SK-N-SH (cell line): ENCODE results near the gene BBLN. TPM values are rescaled to one million over a fixed set of nuclear protein-coding genes. Genes with fewer than 3 reads are reported as not detected.

Source experiments
- CTCF ChIA-PET: fragments of 300-600, 350-600 bp; formaldehyde crosslinking; extraction: SDS; loops from one replicate; lab custom pipeline; 2021; lab: Yijun Ruan, JAX
- POLR2A ChIA-PET: fragments of 350-600 bp; sonication (Branson Sonifier 250); formaldehyde crosslinking; extraction: SDS; loops from one replicate; lab custom pipeline; 2020; ENCODE audit warnings: antibody characterized with exemption, inconsistent platforms; lab: Yijun Ruan, JAX
- DNase-seq: peaks from one replicate; pipeline ENCODE4 v3.0.0; 2012
- H2AFZ ChIP-seq: fragments of 200-600 bp; sonication (generic); 2 replicates; pipeline ENCODE4 v1.8.1; 2016; ENCODE audit warnings: antibody characterized with exemption, mild to moderate bottlenecking, low read depth
- H3F3A ChIP-seq: fragments of 200-600 bp; sonication (generic); replicated peaks from 2 replicates; pipeline ENCODE3; 2016; ENCODE audit warnings: antibody characterized with exemption, mild to moderate bottlenecking; ENCODE audit not compliant: insufficient read depth
- H3K27ac ChIP-seq, 2 experiments: fragments of 200-500 bp in 1 of 2; fragments of 200-600 bp in 1 of 2; sonication (Bioruptor generic) in 1 of 2; sonication (generic), shearing (Covaris generic) in 1 of 2; 2 replicates each; pipeline versions ENCODE4 v1.5.1 to v1.6.1; 2014 to 2016; ENCODE audit warnings: low read depth in 2 of 2, inconsistent platforms in 1 of 2, low read length in 1 of 2, mild to moderate bottlenecking in 1 of 2, mixed read lengths in 1 of 2
- H3K27me3 ChIP-seq: fragments of 200-600 bp; sonication (generic), shearing (Covaris generic); 2 replicates; pipeline ENCODE4 v1.6.1; 2016; ENCODE audit warnings: mixed run types; ENCODE audit not compliant: insufficient read depth
- H3K36me3 ChIP-seq, 2 experiments: fragments of 200-500 bp in 1 of 2; fragments of 200-600 bp in 1 of 2; sonication (Bioruptor generic) in 1 of 2; sonication (generic) in 1 of 2; replicated peaks in 1 of 2; 2 replicates each; pipeline versions ENCODE3 to v1.5.1; 2014 to 2016; ENCODE audit warnings: low read length in 1 of 2, mild to moderate bottlenecking in 1 of 2; ENCODE audit not compliant: insufficient read depth in 2 of 2, control insufficient read depth in 1 of 2
- H3K4me1 ChIP-seq, 2 experiments: fragments of 200-500 bp in 1 of 2; fragments of 200-600 bp in 1 of 2; sonication (Bioruptor generic) in 1 of 2; sonication (generic), shearing (Covaris generic) in 1 of 2; 2 replicates each; pipeline versions ENCODE4 v1.5.1 to v1.6.1; 2014 to 2016; ENCODE audit warnings: low read depth in 1 of 2, low read length in 1 of 2, mixed run types in 1 of 2; ENCODE audit not compliant: insufficient read depth in 2 of 2, control insufficient read depth in 1 of 2
- H3K4me2 ChIP-seq: fragments of 200-600 bp; sonication (generic), shearing (Covaris generic); 2 replicates; pipeline ENCODE4 v1.6.1; 2017; ENCODE audit warnings: mixed run types
- H3K4me3 ChIP-seq, 2 experiments: fragments of 200-500 bp in 1 of 2; fragments of 200-600 bp in 1 of 2; sonication (Bioruptor generic) in 1 of 2; sonication (generic), shearing (Covaris generic) in 1 of 2; 2 replicates each; pipeline versions ENCODE4 v1.5.1 to v1.8.1; 2014 to 2016; ENCODE audit warnings: low read depth in 2 of 2, inconsistent platforms in 1 of 2, low read length in 1 of 2, mild to moderate bottlenecking in 1 of 2, mixed read lengths in 1 of 2, moderate library complexity in 1 of 2
- H3K79me2 ChIP-seq: fragments of 200-600 bp; sonication (generic); 2 replicates; pipeline ENCODE4 v1.8.1; 2017; ENCODE audit warnings: mild to moderate bottlenecking; ENCODE audit not compliant: insufficient read depth
- H3K9ac ChIP-seq: fragments of 200-600 bp; sonication (generic); 2 replicates; pipeline ENCODE4 v1.6.1; 2017; ENCODE audit warnings: mixed run types
- H3K9me2 ChIP-seq: fragments of 200-600 bp; sonication (generic); 2 replicates; pipeline ENCODE4 v1.6.1; 2017; ENCODE audit warnings: mixed run types
- H3K9me3 ChIP-seq: fragments of 200-600 bp; sonication (generic); 2 replicates; pipeline ENCODE4 v1.6.1; 2017; ENCODE audit warnings: mixed run types, mild to moderate bottlenecking, moderate library complexity
- H4K20me1 ChIP-seq: fragments of 200-600 bp; sonication (generic); 2 replicates; pipeline ENCODE4 v1.6.1; 2017; ENCODE audit warnings: mild to moderate bottlenecking, mixed run types; ENCODE audit not compliant: insufficient read depth
- EZH2phosphoT487 ChIP-seq: fragments of 200-600 bp; sonication (generic); IDR thresholded peaks from 2 replicates; pipeline ENCODE4 v1.6.1; 2017; ENCODE audit warnings: low read depth, mixed run types, mild to moderate bottlenecking, antibody characterized with exemption, moderate library complexity, borderline replicate concordance
- FOXM1 ChIP-seq: IDR thresholded peaks from 2 replicates; pipeline ENCODE4 v1.4.0; 2012; ENCODE audit warnings: low read depth, mild to moderate bottlenecking
- POLR2AphosphoS5 ChIP-seq: IDR thresholded peaks from 2 replicates; pipeline ENCODE4 v1.6.1; 2012; ENCODE audit warnings: low read depth, low read length
- RCOR1 ChIP-seq: fragments of 150-350 bp; IDR thresholded peaks from 2 replicates; pipeline ENCODE4 v1.6.1; 2017; ENCODE audit warnings: antibody characterized with exemption, low read length
- RFX5 ChIP-seq: IDR thresholded peaks from 2 replicates; pipeline ENCODE4 v1.6.1; 2012; ENCODE audit warnings: mild to moderate bottlenecking, improper control_type of control experiment, low read length
- RXRA ChIP-seq: IDR thresholded peaks from 2 replicates; pipeline ENCODE4 v1.4.0; 2012; ENCODE audit warnings: low read depth, mild to moderate bottlenecking, borderline replicate concordance
- TAF1 ChIP-seq: IDR thresholded peaks from 2 replicates; pipeline ENCODE4 v1.6.1; 2012; ENCODE audit warnings: low read depth, mild to moderate bottlenecking, low read length, moderate library complexity, borderline replicate concordance
- TEAD4 ChIP-seq: IDR thresholded peaks from 2 replicates; pipeline ENCODE4 v1.4.0; 2012; ENCODE audit warnings: mild to moderate bottlenecking, borderline replicate concordance; ENCODE audit not compliant: insufficient read depth
- ZBTB33 ChIP-seq: IDR thresholded peaks from 2 replicates; pipeline ENCODE4 v1.4.0; 2012; ENCODE audit warnings: low read depth, borderline replicate concordance
- WGBS: methylation state at CpG from one replicate; pipeline ENCODE4 v1.1.6; 2017; ENCODE audit warnings: low lambda C conversion rate; 5-methylcytosine and 5-hydroxymethylcytosine counted together
- polyA plus RNA-seq, 3 experiments: library from polyadenylated mRNA; depleted of rRNA; stranded (reverse); fragments of >200 nt; gene quantifications; 2 replicates each; pipeline ENCODE4 v1.2.3, GENCODE V29; 2012
- TF ChIP-seq, protein P1 (sequence below): fragments of 200-600 bp; sonication (generic); IDR thresholded peaks from 2 replicates; pipeline ENCODE4 v1.6.1; 2017; ENCODE audit warnings: antibody characterized with exemption, mild to moderate bottlenecking, moderate library complexity

The BBLN gene
- polyA plus RNA-seq, 1 of the 3 experiments (the other 2 are of a cell fraction): 109 TPM

DNA sequence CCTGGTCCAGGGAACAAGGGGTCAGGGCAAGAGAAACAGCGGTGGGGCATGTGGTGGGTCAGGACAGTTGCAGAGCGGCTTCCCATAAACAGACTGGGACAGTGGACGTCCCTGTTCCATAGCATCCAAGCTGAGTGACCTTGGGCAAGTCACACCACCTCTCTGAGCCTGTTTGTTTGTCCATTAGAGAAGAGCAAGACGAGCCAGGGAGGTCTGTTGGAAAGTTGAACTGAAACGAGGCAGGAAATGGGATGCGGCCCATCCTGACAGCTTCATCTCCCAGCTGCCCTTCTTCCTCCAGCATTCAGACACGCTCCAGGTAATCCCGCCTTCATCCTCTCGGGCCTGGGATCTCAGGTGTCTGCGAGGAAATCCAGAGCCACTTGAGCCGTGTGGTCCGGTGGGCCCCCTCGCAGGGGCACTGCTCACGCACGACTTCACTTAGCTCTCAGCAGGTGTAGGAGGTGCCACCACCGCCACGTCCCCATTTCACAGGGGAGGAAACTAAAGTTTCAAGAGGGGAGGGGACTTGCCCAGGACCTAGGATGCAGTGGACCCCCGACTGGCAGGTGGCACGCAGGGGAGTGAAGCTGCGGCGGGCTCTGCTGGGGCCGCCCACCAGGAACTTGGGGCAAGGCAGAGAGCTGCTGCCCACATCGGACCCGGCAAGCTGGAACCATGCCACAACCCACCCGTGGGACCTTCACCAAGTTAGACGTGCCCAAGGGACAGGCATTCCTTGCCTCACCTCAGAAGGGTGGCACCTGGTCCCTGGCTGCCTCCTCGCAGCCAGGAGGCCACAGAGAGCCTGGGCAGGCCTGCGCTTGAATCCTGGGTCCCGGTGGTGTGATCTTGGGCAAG is 45.5 kb upstream of the BBLN start:
- TF ChIP-seq TAF1 (no peak), ZBTB33 (no peak), RCOR1 (no peak), RFX5 (no peak), RXRA (no peak), POLR2AphosphoS5 (no peak), TEAD4 (no peak), EZH2phosphoT487 (no peak), FOXM1 (no peak)
- TF ChIP-seq, protein P1, sequence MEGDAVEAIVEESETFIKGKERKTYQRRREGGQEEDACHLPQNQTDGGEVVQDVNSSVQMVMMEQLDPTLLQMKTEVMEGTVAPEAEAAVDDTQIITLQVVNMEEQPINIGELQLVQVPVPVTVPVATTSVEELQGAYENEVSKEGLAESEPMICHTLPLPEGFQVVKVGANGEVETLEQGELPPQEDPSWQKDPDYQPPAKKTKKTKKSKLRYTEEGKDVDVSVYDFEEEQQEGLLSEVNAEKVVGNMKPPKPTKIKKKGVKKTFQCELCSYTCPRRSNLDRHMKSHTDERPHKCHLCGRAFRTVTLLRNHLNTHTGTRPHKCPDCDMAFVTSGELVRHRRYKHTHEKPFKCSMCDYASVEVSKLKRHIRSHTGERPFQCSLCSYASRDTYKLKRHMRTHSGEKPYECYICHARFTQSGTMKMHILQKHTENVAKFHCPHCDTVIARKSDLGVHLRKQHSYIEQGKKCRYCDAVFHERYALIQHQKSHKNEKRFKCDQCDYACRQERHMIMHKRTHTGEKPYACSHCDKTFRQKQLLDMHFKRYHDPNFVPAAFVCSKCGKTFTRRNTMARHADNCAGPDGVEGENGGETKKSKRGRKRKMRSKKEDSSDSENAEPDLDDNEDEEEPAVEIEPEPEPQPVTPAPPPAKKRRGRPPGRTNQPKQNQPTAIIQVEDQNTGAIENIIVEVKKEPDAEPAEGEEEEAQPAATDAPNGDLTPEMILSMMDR: no peak
- no peak overlapping the region for H2AFZ ChIP-seq
- H4K20me1 ChIP-seq: no peaks in the 10 kb centered on the region
- WGBS: 91% methylated on average over 20 of the region's 29 CpGs
- H3K4me2 ChIP-seq: no peak overlapping the region
- H3K9ac ChIP-seq: no peak overlapping the region
- ChIA-PET POLR2A (interaction anchor here (0.8 kb wide), 1 partner anchor 23 kb away, joined by 3 read pairs; no protein-coding TSS in a partner anchor), CTCF (interaction anchor here (1.6 to 6.5 kb wide), 5 partner anchors 13 to 191 kb away, joined by 3 to 246 read pairs (median 55); partner anchors contain the start of gene PTGES2)
- H3K4me1 ChIP-seq: peaks cover 3 to 4% of the 10 kb centered on the region in 2 experiments; a peak in 1 of 4 replicates
- no peaks in the 10 kb centered on the region for H3K9me2 ChIP-seq
- no peaks in the 10 kb centered on the region for H3K27me3 ChIP-seq
- H3K4me3 ChIP-seq: no peak overlapping the region
- H3K36me3 ChIP-seq: peaks cover 0 to 1% of the 10 kb centered on the region in 2 experiments
- peaks cover 8% of the 10 kb centered on the region for H3F3A ChIP-seq
- DNase-seq: no peak
- H3K27ac ChIP-seq: no peak overlapping the region
- H3K9me3 ChIP-seq: no peaks in the 10 kb centered on the region
- H3K79me2 ChIP-seq: no peaks in the 10 kb centered on the region
